HEK293T (cell line): Measurements from ENCODE around the gene GUCY1A2.

Experiments used
- CTCF ChIA-PET: fragments of 350-600 bp; formaldehyde crosslinking; extraction: SDS; loops from one replicate; lab custom pipeline; 2021; ENCODE audit warnings: antibody characterized with exemption, inconsistent platforms; lab: Yijun Ruan, JAX
- POLR2A ChIA-PET: fragments of 350-600 bp; formaldehyde crosslinking; extraction: SDS; loops from one replicate; lab custom pipeline; 2020; ENCODE audit warnings: antibody characterized with exemption, inconsistent platforms; lab: Yijun Ruan, JAX
- DNase-seq: peaks from one replicate; pipeline ENCODE4 v3.0.0; 2012; ENCODE audit warnings: mixed read lengths; ENCODE audit errors: extremely low spot score
- ARNT ChIP-seq: fragments of 450-650 bp; IDR thresholded peaks from 2 replicates; pipeline ENCODE4 v1.6.1; 2017; ENCODE audit warnings: mild to moderate bottlenecking
- BHLHE40 ChIP-seq: fragments of 450-650 bp; IDR thresholded peaks from 2 replicates; pipeline ENCODE4 v1.6.1; 2016; ENCODE audit warnings: mild to moderate bottlenecking, moderate library complexity, borderline replicate concordance
- CTBP1 ChIP-seq: fragments of 450-650 bp; IDR thresholded peaks from 2 replicates; pipeline ENCODE4 v1.6.1; 2016; ENCODE audit warnings: borderline replicate concordance
- ELF4 ChIP-seq: fragments of 450-650 bp; IDR thresholded peaks from 2 replicates; pipeline ENCODE4 v1.6.1; 2017; ENCODE audit warnings: antibody characterized with exemption
- FOXA1 ChIP-seq: fragments of 450-650 bp; IDR thresholded peaks from 2 replicates; pipeline ENCODE4 v1.6.1; 2016; ENCODE audit warnings: mild to moderate bottlenecking
- FOXK2 ChIP-seq: fragments of 450-650 bp; IDR thresholded peaks from 2 replicates; pipeline ENCODE4 v1.6.1; 2016; ENCODE audit warnings: mild to moderate bottlenecking
- FOXM1 ChIP-seq: fragments of 450-650 bp; IDR thresholded peaks from 2 replicates; pipeline ENCODE4 v1.6.1; 2017; ENCODE audit warnings: mild to moderate bottlenecking, borderline replicate concordance
- HDGF ChIP-seq: fragments of 450-650 bp; IDR thresholded peaks from 2 replicates; pipeline ENCODE4 v1.6.1; 2017; ENCODE audit warnings: antibody characterized with exemption, borderline replicate concordance
- L3MBTL2 ChIP-seq: fragments of 450-650 bp; conservative IDR thresholded peaks from 2 replicates; pipeline ENCODE4 v1.6.1; 2016; ENCODE audit warnings: mild to moderate bottlenecking
- LEF1 ChIP-seq: fragments of 450-650 bp; IDR thresholded peaks from 2 replicates; pipeline ENCODE4 v1.6.1; 2017; ENCODE audit warnings: mild to moderate bottlenecking, borderline replicate concordance
- NFRKB ChIP-seq: fragments of 450-650 bp; IDR thresholded peaks from 2 replicates; pipeline ENCODE4 v1.6.1; 2016; ENCODE audit warnings: mild to moderate bottlenecking, moderate library complexity
- SP1 ChIP-seq: fragments of 450-650 bp; IDR thresholded peaks from 2 replicates; pipeline ENCODE4 v1.6.1; 2017
- SUZ12 ChIP-seq: fragments of 450-650 bp; IDR thresholded peaks from 2 replicates; pipeline ENCODE4 v1.6.1; 2016; ENCODE audit warnings: mild to moderate bottlenecking
- TARDBP ChIP-seq: fragments of 450-650 bp; IDR thresholded peaks from 2 replicates; pipeline ENCODE4 v1.6.1; 2016
- ZNF384 ChIP-seq: fragments of 450-650 bp; IDR thresholded peaks from 2 replicates; pipeline ENCODE4 v1.6.1; 2016
- TF ChIP-seq, protein P1 (sequence below): fragments of 450-650 bp; IDR thresholded peaks from 2 replicates; pipeline ENCODE4 v1.6.1; 2016

GUCY1A2 gene

GRCh38 chr11:106875013-106875412 lies 143.3 kb downstream of the GUCY1A2 start:
- POLR2A ChIA-PET: no interaction called here
- TF ChIP-seq ELF4 (no peak), LEF1 (no peak), TARDBP (no peak), ARNT (no peak)
- no peak for DNase-seq
- CTCF ChIA-PET: no interaction called here

DNA sequence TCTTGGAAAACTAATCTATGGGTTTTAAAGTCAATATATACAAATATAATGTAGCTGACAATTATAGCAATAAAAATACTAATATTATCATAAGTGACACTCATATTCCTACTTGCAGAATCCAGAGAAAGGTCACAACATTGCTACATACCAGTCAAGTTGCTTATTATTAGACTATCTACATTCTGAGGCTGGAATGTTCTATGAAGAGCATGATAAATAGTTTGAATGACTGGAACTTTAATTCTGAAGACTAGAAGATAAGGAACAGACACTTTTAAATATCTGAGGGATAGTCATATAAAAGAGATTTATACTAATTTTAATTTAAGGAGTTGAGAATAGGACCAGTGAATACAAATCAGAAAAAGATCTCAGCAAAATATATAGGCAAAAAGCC lies 146.0 kb downstream of the GUCY1A2 start:
- CTCF ChIA-PET: no interaction called here
- TF ChIP-seq ARNT (no peak), FOXK2 (no peak), SP1 (no peak), ZNF384 (no peak), SUZ12 (no peak), FOXA1 (no peak), FOXM1 (no peak), CTBP1 (no peak), TARDBP (no peak), HDGF (no peak), L3MBTL2 (no peak), LEF1 (no peak), NFRKB (no peak), ELF4 (no peak), BHLHE40 (no peak)
- TF ChIP-seq, protein P1, sequence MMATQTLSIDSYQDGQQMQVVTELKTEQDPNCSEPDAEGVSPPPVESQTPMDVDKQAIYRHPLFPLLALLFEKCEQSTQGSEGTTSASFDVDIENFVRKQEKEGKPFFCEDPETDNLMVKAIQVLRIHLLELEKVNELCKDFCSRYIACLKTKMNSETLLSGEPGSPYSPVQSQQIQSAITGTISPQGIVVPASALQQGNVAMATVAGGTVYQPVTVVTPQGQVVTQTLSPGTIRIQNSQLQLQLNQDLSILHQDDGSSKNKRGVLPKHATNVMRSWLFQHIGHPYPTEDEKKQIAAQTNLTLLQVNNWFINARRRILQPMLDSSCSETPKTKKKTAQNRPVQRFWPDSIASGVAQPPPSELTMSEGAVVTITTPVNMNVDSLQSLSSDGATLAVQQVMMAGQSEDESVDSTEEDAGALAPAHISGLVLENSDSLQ: no peak
- no peak for DNase-seq
- POLR2A ChIA-PET: no interaction called here

DNA sequence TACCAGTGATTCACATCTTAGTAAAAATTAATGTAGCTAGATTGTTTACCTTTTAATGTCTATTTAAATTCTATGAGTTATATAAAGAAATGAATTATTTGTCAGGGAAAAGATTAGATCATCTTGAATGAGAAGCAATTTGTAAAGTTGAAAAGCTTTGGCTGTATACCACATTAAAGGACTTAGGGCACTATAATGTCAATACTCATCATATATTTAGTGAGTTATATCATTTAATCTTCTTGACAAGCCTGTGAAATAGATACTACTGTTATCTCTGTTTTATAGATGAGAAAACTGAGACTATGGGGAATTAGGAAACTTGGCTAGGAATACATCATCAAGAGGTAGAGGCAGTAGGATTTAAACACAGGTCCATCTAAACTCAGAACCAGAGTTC lies 160.1 kb downstream of the GUCY1A2 start:
- DNase-seq: no peak
- ChIA-PET POLR2A (no interaction called here), CTCF (no interaction called here)
- TF ChIP-seq FOXM1 (no peak), L3MBTL2 (no peak), FOXA1 (no peak), FOXK2 (no peak), ELF4 (no peak), ARNT (no peak)

DNA sequence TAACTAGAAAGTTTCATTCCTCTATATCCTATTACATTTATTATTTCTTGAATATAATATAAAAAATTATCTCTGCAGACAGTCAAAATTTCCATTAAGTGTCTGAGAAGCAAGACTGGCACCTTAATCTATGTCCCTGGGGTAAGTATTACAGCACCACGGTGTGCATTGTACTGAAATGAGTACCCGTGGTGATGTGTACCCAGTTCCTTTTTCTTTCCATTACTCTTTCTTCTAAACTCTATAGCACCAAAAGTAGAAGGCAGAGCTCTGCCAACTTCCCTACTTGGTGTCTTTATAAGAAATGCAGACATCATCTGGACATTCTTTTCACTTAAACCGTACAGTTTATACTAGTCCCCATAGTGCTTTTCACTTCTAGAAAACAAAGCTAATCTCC lies 161.7 kb downstream of the GUCY1A2 start:
- POLR2A ChIA-PET: no interaction called here
- CTCF ChIA-PET: interaction anchor here (0.8 kb wide), 1 partner anchor 63 kb away, joined by 3 read pairs; no protein-coding TSS in a partner anchor

DNA sequence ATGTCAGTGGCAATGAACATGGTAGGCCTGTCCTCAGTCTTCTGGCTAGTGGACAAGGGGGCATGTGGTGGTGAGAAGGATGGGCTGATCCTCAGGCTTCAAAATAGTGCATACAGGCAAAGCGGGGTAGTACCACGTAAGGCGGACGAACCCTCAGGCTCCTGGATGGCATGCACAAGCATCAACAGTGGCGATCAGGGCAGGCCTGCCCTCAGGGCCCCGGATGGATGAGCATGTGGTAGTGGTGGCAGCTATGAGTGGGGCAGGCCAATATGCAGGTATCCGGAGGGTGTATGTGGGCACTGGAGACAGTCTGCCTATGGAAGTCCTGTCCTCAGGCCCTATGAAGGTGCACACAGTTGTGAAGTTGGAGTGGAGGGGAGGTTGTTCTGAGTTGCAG lies 163.8 kb downstream of the GUCY1A2 start:
- ChIA-PET POLR2A (no interaction called here), CTCF (no interaction called here)
- no peak for DNase-seq
- TF ChIP-seq SP1: no peak
- no peak for TF ChIP-seq CTBP1
- TF ChIP-seq LEF1: no peak

More for the DNA sequence above, 161.7 kb downstream of the GUCY1A2 start:
- DNase-seq: no peak
- TF ChIP-seq SUZ12: no peak
- TF ChIP-seq HDGF: no peak
- TF ChIP-seq, protein P1: no peak

GRCh38 chr11:106853850-106854401 lies 164.3 kb downstream of the GUCY1A2 start:
- POLR2A ChIA-PET: no interaction called here
- no peak for TF ChIP-seq FOXM1
- TF ChIP-seq BHLHE40: no peak
- no peak for TF ChIP-seq SP1
- TF ChIP-seq HDGF: no peak
- no peak for TF ChIP-seq TARDBP
- TF ChIP-seq NFRKB: no peak
- TF ChIP-seq ZNF384: no peak
- TF ChIP-seq, protein P1: no peak
- no peak for TF ChIP-seq SUZ12
- TF ChIP-seq ARNT: no peak
- TF ChIP-seq L3MBTL2: no peak
- TF ChIP-seq CTBP1: no peak
- TF ChIP-seq ELF4: no peak
- no peak for TF ChIP-seq FOXA1
- TF ChIP-seq FOXK2: no peak
- TF ChIP-seq LEF1: no peak
- CTCF ChIA-PET: no interaction called here
- no peak for DNase-seq

- no peak for TF ChIP-seq ZNF384
- TF ChIP-seq ARNT: no peak
- TF ChIP-seq HDGF: no peak
- TF ChIP-seq, protein P1: no peak
- no peak for TF ChIP-seq BHLHE40
- no peak for TF ChIP-seq SUZ12
- no peak for TF ChIP-seq CTBP1
- no peak for TF ChIP-seq FOXK2
- ChIA-PET POLR2A (no interaction called here), CTCF (no interaction called here)
- DNase-seq: no peak
These were observed 165.5 kb downstream of the GUCY1A2 start for GRCh38 chr11:106852779-106853178.
